ENCODE results near the gene ADGRB2. TPM values are rescaled to one million over a fixed set of nuclear protein-coding genes. Genes with fewer than 3 reads are reported as not detected.

The ADGRB2 gene
- total and polyA plus RNA-seq, 2 experiments from 2014 or later: 0.51 to 3.6 TPM

DNA sequence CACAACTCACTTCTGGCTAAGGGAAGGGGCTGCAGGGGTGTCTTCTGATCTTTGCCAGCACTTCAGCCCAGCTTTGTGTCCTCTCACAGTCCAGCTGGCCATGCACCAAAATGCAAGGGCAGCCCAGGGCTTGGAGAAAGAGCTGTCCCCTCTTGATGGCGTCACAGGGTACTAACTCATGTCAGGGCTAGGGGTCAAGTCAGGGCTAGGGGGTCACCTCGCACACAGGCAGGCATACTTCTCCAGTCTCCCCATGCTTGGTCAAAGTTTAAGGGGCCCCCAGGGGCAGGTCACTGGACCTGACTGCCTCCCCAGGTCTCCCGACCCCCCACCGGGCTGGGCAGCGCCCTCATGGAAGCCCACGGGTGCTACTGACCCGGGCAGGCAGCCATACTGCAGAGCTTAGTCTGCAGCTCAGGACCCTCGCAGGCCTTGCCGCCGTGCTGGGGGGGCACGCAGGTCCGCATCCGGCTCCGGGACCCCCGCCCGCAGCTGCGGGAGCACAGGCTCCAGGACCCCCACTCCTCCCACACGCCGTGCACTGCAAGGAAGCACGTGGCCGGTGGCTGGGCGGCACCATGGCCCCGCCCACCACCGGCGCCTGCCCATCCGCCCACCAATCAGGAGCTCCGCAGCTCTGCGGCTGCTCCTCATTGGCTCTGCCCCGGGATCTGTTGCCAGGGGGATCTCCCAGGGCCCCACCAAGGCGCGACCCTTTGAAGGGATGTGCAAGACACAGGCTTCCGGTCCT lies 21.5 kb downstream of the ADGRB2 start:
- Histone ChIP-seq H3K4me2 (ENCODE audit: unreplicated experiment) (no peak overlapping the region), H3K4me1 (ENCODE audit: insufficient read depth) (no peaks in the 10 kb centered on the region), H4K20me1 (ENCODE audit: insufficient read depth) (no peaks in the 10 kb centered on the region), H3K9me3 (ENCODE audit: low read depth) (no peaks in the 10 kb centered on the region), H3K9me2 (ENCODE audit: insufficient read depth) (no peaks in the 10 kb centered on the region), H3K27me3 (replicated peaks; ENCODE audit: insufficient read depth) (no peaks in the 10 kb centered on the region), H3K4me3 (no peak overlapping the region), H3K27ac (no peak overlapping the region), H3F3A (ENCODE audit: insufficient read depth) (no peaks in the 10 kb centered on the region), H3K79me2 (ENCODE audit: insufficient read depth) (no peaks in the 10 kb centered on the region), H3K9ac (no peak overlapping the region), H2AFZ (no peak overlapping the region), H3K36me3 (ENCODE audit: low read depth) (no peaks in the 10 kb centered on the region)
- 73 to 75% methylated on average over 30 to 32 of the region's 32 CpGs for WGBS, 2 experiments (ENCODE audit: low coverage in 1 of 2, low lambda C conversion rate in 2 of 2, missing lambda C conversion rate in 2 of 2)
- DNase-seq: no peak
- in situ Hi-C loops (cut with MboI): no loop called here
- TF ChIP-seq EZH2 (IDR thresholded peaks at IDR 0.05; ENCODE audit: insufficient read depth, poor library complexity, severe bottlenecking) (no peak), EZH2phosphoT487 (IDR thresholded peaks at IDR 0.05; ENCODE audit: insufficient read depth, low read depth) (no peak)

DNA sequence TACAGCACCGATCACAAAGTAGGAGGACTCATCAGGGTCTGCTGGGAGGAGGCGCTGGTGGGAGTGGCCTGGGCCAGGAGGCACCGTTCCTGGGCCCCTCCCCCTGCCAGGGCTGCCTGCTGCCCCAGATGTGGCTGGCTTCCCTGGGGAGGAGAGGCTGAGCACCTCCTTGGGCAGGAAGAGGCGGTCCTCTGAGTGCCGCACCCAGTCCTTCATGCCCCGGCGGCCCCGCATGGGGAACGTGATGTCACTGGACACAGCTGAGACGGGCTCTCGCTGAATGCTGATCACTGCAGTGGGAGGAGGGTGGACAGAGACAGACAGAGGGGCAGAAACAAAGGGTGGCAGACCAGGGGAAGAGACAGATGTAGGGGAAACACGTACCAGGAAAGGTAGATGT lies 24.8 kb downstream of the ADGRB2 start:
- no peaks in the 10 kb centered on the region for H3F3A ChIP-seq (ENCODE audit: insufficient read depth)
- no peak overlapping the region for H2AFZ ChIP-seq
- no peaks in the 10 kb centered on the region for H4K20me1 ChIP-seq (ENCODE audit: insufficient read depth)
- H3K9ac ChIP-seq: no peak overlapping the region
- no peak overlapping the region for H3K4me2 ChIP-seq (ENCODE audit: unreplicated experiment)
- H3K79me2 ChIP-seq (ENCODE audit: insufficient read depth): no peaks in the 10 kb centered on the region
- no peaks in the 10 kb centered on the region for H3K9me3 ChIP-seq (ENCODE audit: low read depth)
- no peaks in the 10 kb centered on the region for H3K27me3 ChIP-seq (replicated peaks; ENCODE audit: insufficient read depth)
- 75 to 81% methylated on average over 9 to 12 of the region's 12 CpGs for WGBS, 2 experiments (ENCODE audit: low coverage in 1 of 2, low lambda C conversion rate in 2 of 2, missing lambda C conversion rate in 2 of 2)
- no peak overlapping the region for H3K4me3 ChIP-seq
- no peaks in the 10 kb centered on the region for H3K4me1 ChIP-seq (ENCODE audit: insufficient read depth)
- no peak overlapping the region for H3K27ac ChIP-seq
- no peak for TF ChIP-seq EZH2phosphoT487 (IDR thresholded peaks at IDR 0.05; ENCODE audit: insufficient read depth, low read depth)
- no peak for TF ChIP-seq EZH2 (IDR thresholded peaks at IDR 0.05; ENCODE audit: insufficient read depth, poor library complexity, severe bottlenecking)
- in situ Hi-C loops (cut with MboI): no loop called here
- H3K9me2 ChIP-seq (ENCODE audit: insufficient read depth): no peaks in the 10 kb centered on the region
- DNase-seq: no peak
- no peaks in the 10 kb centered on the region for H3K36me3 ChIP-seq (ENCODE audit: low read depth)

DNA sequence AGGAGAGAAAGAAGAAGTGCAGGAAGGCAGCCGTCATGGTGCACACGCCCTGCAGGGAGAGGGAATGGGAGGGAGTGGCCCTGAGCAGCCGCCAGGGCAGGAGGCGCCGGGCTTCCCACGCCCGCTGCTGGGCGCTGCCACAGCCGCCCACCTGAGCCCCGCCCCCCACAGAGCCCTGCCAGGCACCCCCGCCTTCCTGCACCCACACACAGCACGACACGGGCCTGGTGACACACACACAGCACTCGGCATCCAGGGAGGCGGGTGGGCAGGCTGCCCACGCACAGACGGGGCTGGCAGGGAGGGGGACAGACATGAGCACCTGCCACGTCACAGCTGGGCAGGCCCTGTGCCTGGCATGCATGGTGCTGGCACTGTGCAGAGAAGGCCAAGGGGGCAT lies 27.5 kb downstream of the ADGRB2 start:
- TF ChIP-seq EZH2phosphoT487 (IDR thresholded peaks at IDR 0.05; ENCODE audit: insufficient read depth, low read depth): no peak
- no peak for TF ChIP-seq EZH2 (IDR thresholded peaks at IDR 0.05; ENCODE audit: insufficient read depth, poor library complexity, severe bottlenecking)
- Histone ChIP-seq H3K27ac (no peak overlapping the region), H3K9ac (no peak overlapping the region), H3F3A (ENCODE audit: insufficient read depth) (no peaks in the 10 kb centered on the region), H3K9me3 (ENCODE audit: low read depth) (no peaks in the 10 kb centered on the region), H3K4me1 (ENCODE audit: insufficient read depth) (no peaks in the 10 kb centered on the region), H3K4me2 (ENCODE audit: unreplicated experiment) (no peak overlapping the region), H3K27me3 (replicated peaks; ENCODE audit: insufficient read depth) (no peaks in the 10 kb centered on the region), H2AFZ (no peak overlapping the region), H3K36me3 (ENCODE audit: low read depth) (no peaks in the 10 kb centered on the region), H4K20me1 (ENCODE audit: insufficient read depth) (no peaks in the 10 kb centered on the region), H3K4me3 (no peak overlapping the region), H3K79me2 (ENCODE audit: insufficient read depth) (no peaks in the 10 kb centered on the region), H3K9me2 (ENCODE audit: insufficient read depth) (no peaks in the 10 kb centered on the region)
- no peak for DNase-seq
- in situ Hi-C loops (cut with MboI): no loop called here
- 65 to 78% methylated on average over 4 to 18 of the region's 18 CpGs for WGBS, 2 experiments (ENCODE audit: low coverage in 1 of 2, low lambda C conversion rate in 2 of 2, missing lambda C conversion rate in 2 of 2)

DNA sequence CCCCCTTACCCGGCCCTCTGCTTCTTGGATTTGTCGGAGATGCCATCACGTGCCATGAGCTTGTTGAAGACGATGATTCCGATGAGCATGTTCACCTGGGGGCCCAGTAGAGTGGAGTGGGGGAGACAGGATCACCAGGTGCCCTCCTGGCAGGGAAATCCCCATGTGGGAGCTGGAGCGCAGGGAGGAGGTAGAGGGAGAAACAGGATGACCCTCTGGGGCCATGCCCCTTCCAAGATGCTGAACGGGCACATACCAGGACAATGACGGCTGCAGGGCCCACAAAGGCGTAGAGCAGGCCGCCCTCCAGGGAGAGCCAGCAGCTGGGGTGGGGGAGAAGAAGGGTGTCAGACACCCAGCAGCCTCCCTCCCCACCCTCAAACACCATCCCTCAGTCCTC lies 28.6 kb downstream of the ADGRB2 start:
- H3K9me2 ChIP-seq (ENCODE audit: insufficient read depth): no peaks in the 10 kb centered on the region
- H3K27me3 ChIP-seq (replicated peaks; ENCODE audit: insufficient read depth): no peaks in the 10 kb centered on the region
- no peaks in the 10 kb centered on the region for H3K79me2 ChIP-seq (ENCODE audit: insufficient read depth)
- TF ChIP-seq EZH2 (IDR thresholded peaks at IDR 0.05; ENCODE audit: insufficient read depth, poor library complexity, severe bottlenecking) (no peak), EZH2phosphoT487 (IDR thresholded peaks at IDR 0.05; ENCODE audit: insufficient read depth, low read depth) (no peak)
- H3K9me3 ChIP-seq (ENCODE audit: low read depth): no peaks in the 10 kb centered on the region
- H3K36me3 ChIP-seq (ENCODE audit: low read depth): no peaks in the 10 kb centered on the region
- no peak overlapping the region for H3K27ac ChIP-seq
- in situ Hi-C loops (cut with MboI): no loop called here
- H3F3A ChIP-seq (ENCODE audit: insufficient read depth): no peaks in the 10 kb centered on the region
- no peaks in the 10 kb centered on the region for H4K20me1 ChIP-seq (ENCODE audit: insufficient read depth)
- no peak overlapping the region for H3K4me3 ChIP-seq
- H3K4me1 ChIP-seq (ENCODE audit: insufficient read depth): no peaks in the 10 kb centered on the region
- no peak overlapping the region for H3K9ac ChIP-seq
- H3K4me2 ChIP-seq (ENCODE audit: unreplicated experiment): no peak overlapping the region
- 80 to 83% methylated on average over 10 of the region's 10 CpGs for WGBS, 2 experiments (ENCODE audit: low coverage in 1 of 2, low lambda C conversion rate in 2 of 2, missing lambda C conversion rate in 2 of 2)
- no peak for DNase-seq
- no peak overlapping the region for H2AFZ ChIP-seq

Data from GM23248 (cell line).